IMR-90 (cell line): ENCODE data around the gene PLCG1. TPM values are rescaled to one million over a fixed set of nuclear protein-coding genes. Genes with fewer than 3 reads are reported as not detected.

Experiments used
- ATAC-seq: fragments of 200-7000 bp; cut with Tn5 transposase; 2 replicates; pipeline ENCODE4 v1.9.1; 2020; ENCODE audit warnings: low read depth, mild to moderate bottlenecking, moderate library complexity
- BruUV-seq: library from RNA; stranded (reverse); fragments of 400-500 nt; replicated peaks from 2 replicates; lab custom pipeline; 2021; lab: Mats Ljungman, UMichigan
- CTCF ChIA-PET: fragments of 300-600 bp; formaldehyde crosslinking; extraction: SDS; loops from one replicate; lab custom pipeline; 2021; ENCODE audit warnings: antibody characterized with exemption; lab: Yijun Ruan, JAX
- POLR2A ChIA-PET: fragments of 300-600 bp; sonication (Branson Sonifier 250); formaldehyde crosslinking; loops from one replicate; lab custom pipeline; 2022; ENCODE audit warnings: antibody characterized with exemption; ENCODE audit not compliant: unreplicated experiment; lab: Charles Lee
- DNase-seq: peaks from one replicate; pipeline ENCODE4 v3.0.0; 2013
- H2AFZ ChIP-seq: replicated peaks from 2 replicates; pipeline ENCODE3; 2013; ENCODE audit warnings: low read length, mild to moderate bottlenecking; ENCODE audit not compliant: poor library complexity
- H2AK5ac ChIP-seq: 2 replicates; pipeline ENCODE4 v1.6.1; 2013; ENCODE audit warnings: low read depth, low read length, inconsistent platforms
- H2AK9ac ChIP-seq: replicated peaks from 2 replicates; pipeline ENCODE3; 2013; ENCODE audit warnings: mild to moderate bottlenecking, low read depth, low read length, moderate library complexity; ENCODE audit not compliant: poor library complexity
- H2BK120ac ChIP-seq: 2 replicates; pipeline ENCODE4 v1.6.1; 2013; ENCODE audit warnings: low read depth, low read length, inconsistent platforms
- H2BK15ac ChIP-seq: 3 replicates; pipeline ENCODE4 v1.6.1; 2013; ENCODE audit warnings: low read depth, low read length, inconsistent platforms
- H2BK20ac ChIP-seq: 2 replicates; pipeline ENCODE4 v1.6.1; 2013; ENCODE audit warnings: low read depth, mild to moderate bottlenecking, inconsistent platforms, low read length, moderate library complexity
- H2BK5ac ChIP-seq: 2 replicates; pipeline ENCODE4 v1.6.1; 2013; ENCODE audit warnings: mild to moderate bottlenecking, low read depth, low read length, inconsistent platforms; ENCODE audit not compliant: poor library complexity, severe bottlenecking
- H3K14ac ChIP-seq: replicated peaks from 2 replicates; pipeline ENCODE4 v1.6.1; 2013; ENCODE audit warnings: low read depth, low read length, inconsistent platforms
- H3K18ac ChIP-seq: 2 replicates; pipeline ENCODE4 v1.6.1; 2013; ENCODE audit warnings: low read depth, low read length, control low read depth
- H3K23ac ChIP-seq: 2 replicates; pipeline ENCODE4 v1.6.1; 2013; ENCODE audit warnings: low read depth, low read length, inconsistent platforms
- H3K27ac ChIP-seq: 2 replicates; pipeline ENCODE4 v1.5.1; 2013; ENCODE audit warnings: mild to moderate bottlenecking, control low read depth, low read length; ENCODE audit not compliant: insufficient read depth
- H3K27me3 ChIP-seq: 2 replicates; pipeline ENCODE4 v1.6.1; 2013; ENCODE audit warnings: low read length; ENCODE audit not compliant: control insufficient read depth, insufficient read depth
- H3K36me3 ChIP-seq: 2 replicates; pipeline ENCODE4 v1.6.1; 2013; ENCODE audit warnings: low read length, mixed read lengths; ENCODE audit not compliant: control insufficient read depth, insufficient read depth
- H3K4ac ChIP-seq: 2 replicates; pipeline ENCODE4 v1.6.1; 2013; ENCODE audit warnings: low read depth, low read length, inconsistent platforms
- H3K4me1 ChIP-seq: 2 replicates; pipeline ENCODE4 v1.6.1; 2013; ENCODE audit warnings: low read length, mixed read lengths; ENCODE audit not compliant: control insufficient read depth, insufficient read depth
- H3K4me2 ChIP-seq: 2 replicates; pipeline ENCODE4 v1.6.1; 2013; ENCODE audit warnings: low read depth, mild to moderate bottlenecking, control low read depth, low read length, moderate library complexity
- H3K4me3 ChIP-seq: 2 replicates; pipeline ENCODE4 v1.5.1; 2013; ENCODE audit warnings: low read depth, mild to moderate bottlenecking, control low read depth, low read length, moderate library complexity; ENCODE audit not compliant: insufficient read depth
- H3K56ac ChIP-seq: 2 replicates; pipeline ENCODE4 v1.6.1; 2013; ENCODE audit warnings: low read length, inconsistent platforms; ENCODE audit not compliant: insufficient read depth; ENCODE audit errors: extremely low read depth
- H3K79me1 ChIP-seq, 2 experiments: 2 replicates each; pipeline ENCODE4 v1.6.1; 2013; ENCODE audit warnings: low read length in 2 of 2, inconsistent platforms in 1 of 2, low read depth in 1 of 2
- H3K9ac ChIP-seq: 2 replicates; pipeline ENCODE4 v1.6.1; 2013; ENCODE audit warnings: low read depth, low read length, control low read depth
- H3K9me1 ChIP-seq: 2 replicates; pipeline ENCODE4 v1.6.1; 2013; ENCODE audit warnings: low read length, inconsistent platforms; ENCODE audit not compliant: insufficient read depth
- H3K9me3 ChIP-seq: 2 replicates; pipeline ENCODE4 v1.6.1; 2013; ENCODE audit warnings: low read length; ENCODE audit not compliant: control insufficient read depth, insufficient read depth
- H4K20me1 ChIP-seq: 2 replicates; pipeline ENCODE4 v1.6.1; 2013; ENCODE audit warnings: low read length, inconsistent platforms; ENCODE audit not compliant: insufficient read depth
- H4K5ac ChIP-seq: 2 replicates; pipeline ENCODE4 v1.6.1; 2013; ENCODE audit warnings: mild to moderate bottlenecking, low read depth, low read length, control low read depth
- H4K8ac ChIP-seq, 2 experiments: 2 replicates each; pipeline ENCODE4 v1.6.1; 2013; ENCODE audit warnings: low read depth in 2 of 2, low read length in 2 of 2, control low read depth in 1 of 2, inconsistent platforms in 1 of 2
- H4K91ac ChIP-seq: 2 replicates; pipeline ENCODE4 v1.6.1; 2013; ENCODE audit warnings: low read depth, low read length, inconsistent platforms; ENCODE audit not compliant: insufficient read depth
- MAFK ChIP-seq: IDR thresholded peaks from 2 replicates; pipeline ENCODE4 v1.6.1; 2012; ENCODE audit warnings: low read depth, low read length, improper control_type of control experiment
- MXI1 ChIP-seq: IDR thresholded peaks from 2 replicates; pipeline ENCODE4 v1.6.1; 2012; ENCODE audit warnings: low read depth, mild to moderate bottlenecking, low read length, moderate library complexity, borderline replicate concordance
- RAD21 ChIP-seq: IDR thresholded peaks from 2 replicates; pipeline ENCODE4 v1.6.1; 2012; ENCODE audit warnings: low read length, improper control_type of control experiment
- RCOR1 ChIP-seq: IDR thresholded peaks from 2 replicates; pipeline ENCODE4 v1.6.1; 2012; ENCODE audit warnings: mild to moderate bottlenecking, low read length, improper control_type of control experiment; ENCODE audit not compliant: insufficient replicate concordance
- RFX5 ChIP-seq: IDR thresholded peaks from 2 replicates; pipeline ENCODE4 v1.8.0; 2012; ENCODE audit warnings: low read depth, mild to moderate bottlenecking, low read length, moderate library complexity
- WGBS, 2 experiments: methylation state at CpG; one replicate each; pipeline versions ENCODE4 v1.1.5 to v1.1.7; 2013; ENCODE audit warnings: missing lambda C conversion rate in 2 of 2; ENCODE audit not compliant: insufficient read length in 1 of 2; ENCODE audit errors: extremely low coverage in 2 of 2; 5-methylcytosine and 5-hydroxymethylcytosine counted together
- dilution Hi-C: fragments of 300-500 bp; cut with HindIII; formaldehyde crosslinking; loops from one replicate; pipeline ENCODE4 v1.14.3; 2018; ENCODE audit warnings: low sequenced_read_pairs; ENCODE audit not compliant: unreplicated experiment
- in situ Hi-C: fragments of 300-500 bp; cut with MboI; formaldehyde crosslinking; loops from 3 replicates; pipeline ENCODE4 v1.14.3; 2019; ENCODE audit warnings: low sequenced_read_pairs, inconsistent platforms, mixed read lengths
- intact Hi-C: fragments of 100-400 bp; cut with micrococcal nuclease; formaldehyde crosslinking; loops from 2 replicates; pipeline ENCODE4 v1.10.0; 2022
- polyA plus RNA-seq, 3 experiments: library from polyadenylated mRNA; depleted of rRNA; stranded (reverse); fragments of >200 nt; gene quantifications; 2 replicates each; pipeline ENCODE4 v1.2.3, GENCODE V29; 2012; ENCODE audit warnings: low replicate concordance in 1 of 3
- total RNA-seq: library from RNA; depleted of rRNA; stranded (reverse); fragments of >200 nt; gene quantifications from 2 replicates; pipeline ENCODE4 v1.2.3, GENCODE V29; 2012
- TF ChIP-seq, protein P1 (sequence below): fragments of 150-350 bp; IDR thresholded peaks from 2 replicates; pipeline ENCODE4 v1.6.1; 2017; ENCODE audit warnings: mild to moderate bottlenecking, antibody characterized with exemption, low read length, low read depth
- TF ChIP-seq, protein P2 (sequence below): fragments of 150-350 bp; IDR thresholded peaks from 2 replicates; pipeline ENCODE4 v1.6.1; 2016; ENCODE audit warnings: low read depth, mild to moderate bottlenecking, low read length, moderate library complexity, borderline replicate concordance

Gene PLCG1
- total and polyA plus RNA-seq, 2 of the 4 experiments (the other 2 are of a cell fraction), result 59.1 to 69.1 TPM

DNA sequence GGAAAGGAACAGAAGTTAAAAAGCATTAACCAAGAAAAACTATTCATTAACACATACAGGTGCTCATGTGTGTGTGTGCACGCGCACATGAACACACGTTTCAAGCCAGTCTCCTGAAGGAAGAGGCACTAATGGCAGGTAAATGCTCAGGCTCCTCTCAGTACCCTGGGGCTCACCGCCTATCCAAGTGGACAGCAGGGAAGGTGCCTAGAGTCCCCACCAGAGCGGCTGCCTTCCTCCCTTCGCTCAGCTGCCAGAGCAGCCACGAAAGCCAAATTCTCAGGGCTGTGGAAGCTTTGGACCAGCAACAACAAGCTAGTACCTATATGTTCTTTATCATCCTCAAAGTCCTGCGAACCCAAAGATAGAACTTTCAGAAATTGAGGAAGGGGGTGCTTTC, 42.6 kb downstream of the PLCG1 start (continued):
- TF ChIP-seq, protein P1, sequence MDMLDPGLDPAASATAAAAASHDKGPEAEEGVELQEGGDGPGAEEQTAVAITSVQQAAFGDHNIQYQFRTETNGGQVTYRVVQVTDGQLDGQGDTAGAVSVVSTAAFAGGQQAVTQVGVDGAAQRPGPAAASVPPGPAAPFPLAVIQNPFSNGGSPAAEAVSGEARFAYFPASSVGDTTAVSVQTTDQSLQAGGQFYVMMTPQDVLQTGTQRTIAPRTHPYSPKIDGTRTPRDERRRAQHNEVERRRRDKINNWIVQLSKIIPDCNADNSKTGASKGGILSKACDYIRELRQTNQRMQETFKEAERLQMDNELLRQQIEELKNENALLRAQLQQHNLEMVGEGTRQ, result no peak

DNA sequence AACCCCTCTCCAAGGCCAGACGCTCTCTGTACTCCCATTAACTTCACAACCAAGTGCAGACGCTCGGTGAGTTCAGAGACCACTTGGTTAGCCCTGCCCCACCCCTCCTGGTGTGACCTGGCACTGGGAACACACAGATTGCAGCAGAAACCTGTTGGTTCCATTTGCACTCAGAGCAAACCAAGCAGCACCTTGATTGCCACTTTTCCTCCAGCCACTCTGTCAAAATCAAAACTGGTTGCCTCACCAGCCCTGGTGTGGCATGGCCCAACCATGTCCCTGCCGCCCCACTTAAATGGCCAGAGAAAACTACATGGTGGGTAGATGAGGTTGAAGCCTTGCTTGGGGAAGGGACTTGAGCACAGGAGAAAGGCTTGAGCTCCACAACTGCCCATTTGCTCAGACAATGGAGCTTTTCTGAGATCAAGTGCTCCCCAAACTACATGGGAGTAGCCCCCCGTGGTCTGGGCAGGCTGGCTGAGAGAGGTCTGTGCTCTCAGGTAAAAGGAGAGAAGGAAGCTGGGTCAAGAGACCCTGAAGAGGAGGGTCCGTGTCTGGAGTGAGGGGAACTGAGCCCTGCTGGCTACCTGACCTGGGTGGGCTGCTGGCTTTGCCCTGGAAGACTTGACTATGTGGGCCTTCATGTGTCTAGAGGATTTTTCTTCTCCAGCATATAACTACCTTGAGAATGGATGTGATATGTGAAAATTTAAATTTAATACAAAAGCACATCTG, 43.4 kb downstream of the PLCG1 start:
- peaks cover 34% of the 10 kb centered on the region for H3K36me3 ChIP-seq
- no TSS peak for BruUV-seq
- H2AFZ ChIP-seq, result no peak overlapping the region
- WGBS, 2 experiments, result 90% methylated on average over 3 of the region's 6 CpGs; no CpG with 5 or more reads in 1 of the 2 experiments
- CTCF ChIA-PET, result no interaction called here
- H2BK15ac ChIP-seq, result no peak overlapping the region
- no peaks in the 10 kb centered on the region for H3K27me3 ChIP-seq
- no peak overlapping the region for H4K8ac ChIP-seq
- H3K9me3 ChIP-seq, result no peaks in the 10 kb centered on the region
- in situ Hi-C loops (no loop called here), dilution Hi-C loops (no loop called here), intact Hi-C loops (no loop called here)
- peaks cover 19% of the 10 kb centered on the region for H3K4me1 ChIP-seq
- no peak overlapping the region for H3K27ac ChIP-seq
- H4K20me1 ChIP-seq, result peaks cover 5% of the 10 kb centered on the region
- no peak overlapping the region for H3K9ac ChIP-seq
- H3K79me1 ChIP-seq, result peaks cover 43 to 85% of the 10 kb centered on the region in 2 experiments
- no peak overlapping the region for H3K56ac ChIP-seq
- no peak overlapping the region for H3K4me3 ChIP-seq
- no peak for TF ChIP-seq MXI1
- TF ChIP-seq, protein P1, result no peak
- no peak for TF ChIP-seq RCOR1
- TF ChIP-seq RFX5, result no peak
- TF ChIP-seq, protein P2, sequence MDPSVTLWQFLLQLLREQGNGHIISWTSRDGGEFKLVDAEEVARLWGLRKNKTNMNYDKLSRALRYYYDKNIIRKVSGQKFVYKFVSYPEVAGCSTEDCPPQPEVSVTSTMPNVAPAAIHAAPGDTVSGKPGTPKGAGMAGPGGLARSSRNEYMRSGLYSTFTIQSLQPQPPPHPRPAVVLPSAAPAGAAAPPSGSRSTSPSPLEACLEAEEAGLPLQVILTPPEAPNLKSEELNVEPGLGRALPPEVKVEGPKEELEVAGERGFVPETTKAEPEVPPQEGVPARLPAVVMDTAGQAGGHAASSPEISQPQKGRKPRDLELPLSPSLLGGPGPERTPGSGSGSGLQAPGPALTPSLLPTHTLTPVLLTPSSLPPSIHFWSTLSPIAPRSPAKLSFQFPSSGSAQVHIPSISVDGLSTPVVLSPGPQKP, result no peak
- TF ChIP-seq MAFK, result no peak
- TF ChIP-seq RAD21, result no peak
- no peak overlapping the region for H2BK20ac ChIP-seq
- ATAC-seq, result no peak
- no peak overlapping the region for H3K23ac ChIP-seq
- H3K4ac ChIP-seq, result no peak overlapping the region
- no peak overlapping the region for H4K5ac ChIP-seq
- no peak overlapping the region for H4K91ac ChIP-seq
- peaks cover 49% of the 10 kb centered on the region for H3K9me1 ChIP-seq
- H3K18ac ChIP-seq, result no peak overlapping the region
- no peak overlapping the region for H2AK5ac ChIP-seq
- no peak overlapping the region for H2AK9ac ChIP-seq
- no peak for DNase-seq
- no peak overlapping the region for H2BK5ac ChIP-seq
- H2BK120ac ChIP-seq, result no peak overlapping the region
- POLR2A ChIA-PET, result no interaction called here
- H3K4me2 ChIP-seq, result no peak overlapping the region
- no peak overlapping the region for H3K14ac ChIP-seq
